GM19455 (cell line): ENCODE measurements around the gene NEIL3.

Source experiments
- ATAC-seq: cut with Tn5 transposase; IDR thresholded peaks from one replicate; pipeline ENCODE4 v1.9.1; 2021; ENCODE audit not compliant: unreplicated experiment

The NEIL3 gene

GRCh38 chr4:177410566-177410965 lies 100.9 kb downstream of the NEIL3 start:
- ATAC-seq: no peak

GRCh38 chr4:177411996-177412395 lies 102.3 kb downstream of the NEIL3 start:
- ATAC-seq: no peak
